OCI-LY7 (cell line): ENCODE data around the gene CDK11B.

Experiments used
- CTCF ChIP-seq: fragments of 200-600 bp; sonication (generic); conservative IDR thresholded peaks from 2 replicates; pipeline ENCODE4 v1.5.1; 2014; ENCODE audit warnings: mild to moderate bottlenecking, antibody characterized with exemption, low read length, moderate library complexity, mixed read lengths
- EZH2phosphoT487 ChIP-seq: fragments of 200-600 bp; sonication (generic); IDR thresholded peaks from 2 replicates; pipeline ENCODE4 v1.6.1; 2018; ENCODE audit warnings: low read depth, borderline replicate concordance, mild to moderate bottlenecking, mixed run types, antibody characterized with exemption, low read length, moderate library complexity, mixed read lengths

- no peak for TF ChIP-seq CTCF
- no peak for TF ChIP-seq EZH2phosphoT487
Observed at GRCh38 chr1:1594602-1595260, 64.1 kb downstream of the CDK11B start.
